Measurements from ENCODE around the gene MPPED1.

Gene MPPED1

GRCh38 chr22:43449831-43450225 is 38.0 kb downstream of the MPPED1 start:
- Histone ChIP-seq H3K4me3 (ENCODE audit: low read length) (no peak overlapping the region), H3K27me3 (ENCODE audit: control insufficient read depth, insufficient read depth, low read length) (peaks cover 2% of the 10 kb centered on the region), H3K9ac (ENCODE audit: low read length) (no peak overlapping the region), H3K4me1 (ENCODE audit: control insufficient read depth, insufficient read depth, low read length) (no peaks in the 10 kb centered on the region), H3K27ac (ENCODE audit: low read depth, low read length) (no peak overlapping the region), H3K36me3 (ENCODE audit: control insufficient read depth, insufficient read depth, low read length) (no peaks in the 10 kb centered on the region)

GRCh38 chr22:43451371-43452050 is 39.7 kb downstream of the MPPED1 start:
- Histone ChIP-seq H3K36me3 (ENCODE audit: control insufficient read depth, insufficient read depth, low read length) (no peaks in the 10 kb centered on the region), H3K4me1 (ENCODE audit: control insufficient read depth, insufficient read depth, low read length) (no peaks in the 10 kb centered on the region), H3K27ac (ENCODE audit: low read depth, low read length) (no peak overlapping the region), H3K9ac (ENCODE audit: low read length) (no peak overlapping the region), H3K27me3 (ENCODE audit: control insufficient read depth, insufficient read depth, low read length) (peaks cover 2% of the 10 kb centered on the region), H3K4me3 (ENCODE audit: low read length) (no peak overlapping the region)

- no peak overlapping the region for H3K27ac ChIP-seq (ENCODE audit: low read depth, low read length)
- no peak overlapping the region for H3K4me3 ChIP-seq (ENCODE audit: low read length)
- H3K36me3 ChIP-seq (ENCODE audit: control insufficient read depth, insufficient read depth, low read length): no peaks in the 10 kb centered on the region
- H3K4me1 ChIP-seq (ENCODE audit: control insufficient read depth, insufficient read depth, low read length): no peaks in the 10 kb centered on the region
- H3K9ac ChIP-seq (ENCODE audit: low read length): no peak overlapping the region
- H3K27me3 ChIP-seq (ENCODE audit: control insufficient read depth, insufficient read depth, low read length): no peaks in the 10 kb centered on the region
Measured at GRCh38 chr22:43455846-43456245, 44.0 kb downstream of the MPPED1 start.

- Histone ChIP-seq H3K4me3 (ENCODE audit: low read length) (no peak overlapping the region), H3K36me3 (ENCODE audit: control insufficient read depth, insufficient read depth, low read length) (no peaks in the 10 kb centered on the region), H3K27me3 (ENCODE audit: control insufficient read depth, insufficient read depth, low read length) (no peaks in the 10 kb centered on the region)
Measured at GRCh38 chr22:43457002-43457401, 45.2 kb downstream of the MPPED1 start.

GRCh38 chr22:43462701-43463100 is 50.9 kb downstream of the MPPED1 start:
- Histone ChIP-seq H3K9ac (ENCODE audit: low read length) (no peak overlapping the region), H3K4me3 (ENCODE audit: low read length) (no peak overlapping the region), H3K27me3 (ENCODE audit: control insufficient read depth, insufficient read depth, low read length) (no peaks in the 10 kb centered on the region), H3K36me3 (ENCODE audit: control insufficient read depth, insufficient read depth, low read length) (no peaks in the 10 kb centered on the region), H3K4me1 (ENCODE audit: control insufficient read depth, insufficient read depth, low read length) (no peaks in the 10 kb centered on the region), H3K27ac (ENCODE audit: low read depth, low read length) (no peak overlapping the region)

More at GRCh38 chr22:43457002-43457401, 45.2 kb downstream of the MPPED1 start:
- Histone ChIP-seq H3K4me1 (ENCODE audit: control insufficient read depth, insufficient read depth, low read length) (no peaks in the 10 kb centered on the region), H3K9ac (ENCODE audit: low read length) (no peak overlapping the region), H3K27ac (ENCODE audit: low read depth, low read length) (no peak overlapping the region)

GRCh38 chr22:43464809-43465208 is 53.0 kb downstream of the MPPED1 start:
- Histone ChIP-seq H3K27me3 (ENCODE audit: control insufficient read depth, insufficient read depth, low read length) (peaks cover 6% of the 10 kb centered on the region), H3K4me3 (ENCODE audit: low read length) (no peak overlapping the region), H3K9ac (ENCODE audit: low read length) (no peak overlapping the region), H3K27ac (ENCODE audit: low read depth, low read length) (no peak overlapping the region), H3K36me3 (ENCODE audit: control insufficient read depth, insufficient read depth, low read length) (no peaks in the 10 kb centered on the region), H3K4me1 (ENCODE audit: control insufficient read depth, insufficient read depth, low read length) (no peaks in the 10 kb centered on the region)

GRCh38 chr22:43465291-43466015 is 53.6 kb downstream of the MPPED1 start:
- H3K27me3 ChIP-seq (ENCODE audit: control insufficient read depth, insufficient read depth, low read length): peaks cover 6% of the 10 kb centered on the region
- H3K9ac ChIP-seq (ENCODE audit: low read length): no peak overlapping the region
- H3K4me1 ChIP-seq (ENCODE audit: control insufficient read depth, insufficient read depth, low read length): no peaks in the 10 kb centered on the region
- no peak overlapping the region for H3K4me3 ChIP-seq (ENCODE audit: low read length)
- H3K27ac ChIP-seq (ENCODE audit: low read depth, low read length): no peak overlapping the region
- H3K36me3 ChIP-seq (ENCODE audit: control insufficient read depth, insufficient read depth, low read length): no peaks in the 10 kb centered on the region

GRCh38 chr22:43466710-43467109 is 54.9 kb downstream of the MPPED1 start:
- Histone ChIP-seq H3K27me3 (ENCODE audit: control insufficient read depth, insufficient read depth, low read length) (peaks cover 6% of the 10 kb centered on the region), H3K9ac (ENCODE audit: low read length) (no peak overlapping the region), H3K36me3 (ENCODE audit: control insufficient read depth, insufficient read depth, low read length) (no peaks in the 10 kb centered on the region), H3K4me3 (ENCODE audit: low read length) (no peak overlapping the region), H3K4me1 (ENCODE audit: control insufficient read depth, insufficient read depth, low read length) (no peaks in the 10 kb centered on the region), H3K27ac (ENCODE audit: low read depth, low read length) (no peak overlapping the region)

- Histone ChIP-seq H3K4me1 (ENCODE audit: control insufficient read depth, insufficient read depth, low read length) (no peaks in the 10 kb centered on the region), H3K27me3 (ENCODE audit: control insufficient read depth, insufficient read depth, low read length) (peaks cover 6% of the 10 kb centered on the region), H3K36me3 (ENCODE audit: control insufficient read depth, insufficient read depth, low read length) (no peaks in the 10 kb centered on the region), H3K9ac (ENCODE audit: low read length) (no peak overlapping the region), H3K4me3 (ENCODE audit: low read length) (no peak overlapping the region), H3K27ac (ENCODE audit: low read depth, low read length) (no peak overlapping the region)
Measured at GRCh38 chr22:43467216-43467940, 55.6 kb downstream of the MPPED1 start.

GRCh38 chr22:43470253-43470652 is 58.4 kb downstream of the MPPED1 start:
- H3K27me3 ChIP-seq (ENCODE audit: control insufficient read depth, insufficient read depth, low read length): peaks cover 6% of the 10 kb centered on the region

GRCh38 chr22:43470941-43471585 is 59.2 kb downstream of the MPPED1 start:
- Histone ChIP-seq H3K4me1 (ENCODE audit: control insufficient read depth, insufficient read depth, low read length) (no peaks in the 10 kb centered on the region), H3K27me3 (ENCODE audit: control insufficient read depth, insufficient read depth, low read length) (peaks cover 6% of the 10 kb centered on the region), H3K9ac (ENCODE audit: low read length) (no peak overlapping the region), H3K27ac (ENCODE audit: low read depth, low read length) (no peak overlapping the region), H3K4me3 (ENCODE audit: low read length) (no peak overlapping the region), H3K36me3 (ENCODE audit: control insufficient read depth, insufficient read depth, low read length) (no peaks in the 10 kb centered on the region)

More at GRCh38 chr22:43470253-43470652, 58.4 kb downstream of the MPPED1 start:
- Histone ChIP-seq H3K27ac (ENCODE audit: low read depth, low read length) (no peak overlapping the region), H3K9ac (ENCODE audit: low read length) (no peak overlapping the region), H3K4me1 (ENCODE audit: control insufficient read depth, insufficient read depth, low read length) (no peaks in the 10 kb centered on the region), H3K36me3 (ENCODE audit: control insufficient read depth, insufficient read depth, low read length) (no peaks in the 10 kb centered on the region), H3K4me3 (ENCODE audit: low read length) (no peak overlapping the region)

GRCh38 chr22:43471606-43472135 is 59.9 kb downstream of the MPPED1 start:
- Histone ChIP-seq H3K36me3 (ENCODE audit: control insufficient read depth, insufficient read depth, low read length) (no peaks in the 10 kb centered on the region), H3K4me3 (ENCODE audit: low read length) (no peak overlapping the region), H3K27ac (ENCODE audit: low read depth, low read length) (no peak overlapping the region), H3K27me3 (ENCODE audit: control insufficient read depth, insufficient read depth, low read length) (peaks cover 6% of the 10 kb centered on the region), H3K9ac (ENCODE audit: low read length) (no peak overlapping the region), H3K4me1 (ENCODE audit: control insufficient read depth, insufficient read depth, low read length) (no peaks in the 10 kb centered on the region)

All from rectal smooth muscle tissue (tissue), 1 donor.